ENCODE results near the gene CDK10. TPM values are rescaled to one million over a fixed set of nuclear protein-coding genes. Genes with fewer than 3 reads are reported as not detected.

The CDK10 gene
- total RNA-seq, 1 donor from 2014 or later: 21.9 TPM

- no peak for ATAC-seq
- DNase-seq (ENCODE audit: missing footprints): no peak
- intact Hi-C loops (cut with DNase I): no loop called here
These were observed 18.5 kb downstream of the CDK10 start for GRCh38 chr16:89705006-89705405.

- intact Hi-C loops (cut with DNase I): no loop called here
- ATAC-seq (no peak), DNase-seq (ENCODE audit: missing footprints) (no peak)
These were observed 20.2 kb downstream of the CDK10 start for GRCh38 chr16:89706518-89707260.

- DNase-seq (ENCODE audit: missing footprints): no peak
- ATAC-seq: no peak
These were observed 21.2 kb downstream of the CDK10 start for GRCh38 chr16:89707695-89708094.

GRCh38 chr16:89708481-89708931, 22.0 kb downstream of the CDK10 start:
- DNase-seq (ENCODE audit: missing footprints) (no peak), ATAC-seq (no peak)
- intact Hi-C loops (cut with DNase I): no loop called here

More at GRCh38 chr16:89707695-89708094, 21.2 kb downstream of the CDK10 start:
- intact Hi-C loops (cut with DNase I): no loop called here

- intact Hi-C loops (cut with DNase I): no loop called here
- no peak for DNase-seq (ENCODE audit: missing footprints)
- no peak for ATAC-seq
These were observed 22.7 kb downstream of the CDK10 start for GRCh38 chr16:89709166-89709565.

GRCh38 chr16:89709716-89710432, 23.4 kb downstream of the CDK10 start:
- ATAC-seq (no peak), DNase-seq (ENCODE audit: missing footprints) (no peak)
- intact Hi-C loops (cut with DNase I): no loop called here

- intact Hi-C loops (cut with DNase I): no loop called here
- ATAC-seq: no peak
- no peak for DNase-seq (ENCODE audit: missing footprints)
These were observed 24.4 kb downstream of the CDK10 start for GRCh38 chr16:89710709-89711564.

- DNase-seq (ENCODE audit: missing footprints): no peak
- intact Hi-C loops (cut with DNase I): no loop called here
- peak; percentile 30 for ATAC-seq
These were observed 25.2 kb downstream of the CDK10 start for GRCh38 chr16:89711601-89712273.

- DNase-seq (ENCODE audit: missing footprints) (no peak), ATAC-seq (no peak)
- intact Hi-C loops (cut with DNase I): no loop called here
These were observed 25.8 kb downstream of the CDK10 start for GRCh38 chr16:89712274-89712781.

GRCh38 chr16:89716493-89716892, 30.0 kb downstream of the CDK10 start:
- DNase-seq (ENCODE audit: missing footprints) (no peak), ATAC-seq (no peak)

GRCh38 chr16:89716916-89717687, 30.6 kb downstream of the CDK10 start:
- DNase-seq (ENCODE audit: missing footprints): no peak
- intact Hi-C loops (cut with DNase I): no loop called here
- ATAC-seq: no peak

More at GRCh38 chr16:89716493-89716892, 30.0 kb downstream of the CDK10 start:
- intact Hi-C loops (cut with DNase I): no loop called here

GRCh38 chr16:89717688-89718505, 31.4 kb downstream of the CDK10 start:
- no peak for ATAC-seq
- no peak for DNase-seq (ENCODE audit: missing footprints)
- intact Hi-C loops (cut with DNase I): no loop called here

- no peak for DNase-seq (ENCODE audit: missing footprints)
- intact Hi-C loops (cut with DNase I): no loop called here
These were observed 34.0 kb downstream of the CDK10 start for GRCh38 chr16:89720551-89720812.

GRCh38 chr16:89720813-89721545, 34.5 kb downstream of the CDK10 start, which contains the start of the genes VPS9D1 and ZNF276:
VPS9D1 (minus strand) TSS chr16:89720898; CDS start chr16:89720861, 37 bp downstream.
ZNF276 (plus strand) TSS chr16:89721537; CDS start chr16:89721641, 104 bp downstream.
- DNase-seq (ENCODE audit: missing footprints) (peak; percentile 94), ATAC-seq (peak; percentile 83)
- intact Hi-C loops (cut with DNase I): no loop called here

More at GRCh38 chr16:89720551-89720812, 34.0 kb downstream of the CDK10 start:
- peak; percentile 30 for ATAC-seq

GRCh38 chr16:89721546-89722391, 35.3 kb downstream of the CDK10 start:
- peak; percentile 91 for DNase-seq (ENCODE audit: missing footprints)
- intact Hi-C loops (cut with DNase I): no loop called here
- peak; percentile 23 for ATAC-seq

Data from Right ventricle myocardium inferior (tissue), 1 donor.